Measurements from ENCODE around the gene RAB31.
"Not testable (repeated sequence)": the region's sequence is repeated elsewhere in the genome, so short reads cannot be mapped to it uniquely, and the experiment has no call there.

RAB31 gene

DNA sequence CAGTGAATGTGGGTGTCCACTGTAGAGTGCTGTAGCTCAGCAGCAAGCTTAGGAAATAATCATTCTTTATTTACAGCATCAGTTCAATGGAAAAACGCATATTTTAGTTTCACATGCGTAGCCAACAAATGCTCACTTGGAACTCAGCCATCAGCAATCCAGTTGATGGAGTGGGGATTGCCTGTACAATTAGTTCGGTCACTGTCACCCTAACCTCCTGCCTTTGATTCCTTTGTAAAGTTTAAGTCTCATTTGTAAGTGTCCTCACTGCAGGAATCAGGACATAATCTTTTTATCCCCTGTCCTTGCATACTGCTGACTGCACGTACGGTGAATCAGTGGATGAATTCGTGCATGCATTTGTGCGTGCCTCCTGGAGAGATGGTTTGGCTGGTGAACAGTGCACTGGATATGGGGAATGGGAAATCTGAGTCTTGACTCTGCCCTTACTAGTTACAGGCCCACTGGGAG lies 55.9 kb downstream of the RAB31 start:
- no peak for DNase-seq

DNA sequence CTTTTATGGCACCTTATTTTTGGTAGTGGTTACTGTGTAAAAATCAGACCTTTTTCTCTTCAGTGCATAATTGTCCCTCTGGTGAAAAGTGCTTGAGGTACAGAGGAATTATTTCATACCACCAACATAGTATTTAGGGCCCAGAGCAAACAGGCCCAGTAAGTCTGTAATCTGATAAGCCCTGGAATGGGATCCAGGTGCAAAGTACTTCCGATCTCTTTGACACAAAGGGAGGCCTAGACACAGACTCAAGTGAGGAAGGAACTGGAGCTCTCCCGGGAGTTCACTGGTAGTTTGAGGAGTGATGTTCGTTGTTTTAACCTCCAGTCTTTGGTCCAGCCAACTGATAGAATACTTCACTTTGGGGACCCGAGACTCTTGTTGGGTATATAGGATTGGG lies 57.4 kb downstream of the RAB31 start:
- DNase-seq: no peak

- DNase-seq: no peak
Measured at GRCh38 chr18:9766076-9766481, 58.0 kb downstream of the RAB31 start.

DNA sequence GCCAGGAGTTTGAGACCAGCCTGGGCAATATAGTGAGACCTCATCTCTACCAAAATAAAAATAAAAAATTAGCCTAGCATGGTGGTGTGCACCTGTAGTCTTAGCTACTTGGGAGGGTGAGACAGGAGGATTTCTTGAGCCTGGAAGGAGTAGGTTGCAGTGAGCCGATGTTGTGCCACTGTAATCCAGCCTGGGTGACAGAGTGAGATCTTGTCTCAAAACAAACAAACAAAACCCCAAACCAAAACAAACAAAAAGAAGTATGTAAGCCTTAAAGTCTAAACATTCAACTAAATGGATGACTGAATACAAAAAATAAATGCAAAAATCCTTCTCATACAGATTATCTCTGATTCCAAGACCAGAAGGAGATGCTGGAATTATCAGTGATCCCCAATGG lies 58.6 kb downstream of the RAB31 start:
- DNase-seq: no peak

DNA sequence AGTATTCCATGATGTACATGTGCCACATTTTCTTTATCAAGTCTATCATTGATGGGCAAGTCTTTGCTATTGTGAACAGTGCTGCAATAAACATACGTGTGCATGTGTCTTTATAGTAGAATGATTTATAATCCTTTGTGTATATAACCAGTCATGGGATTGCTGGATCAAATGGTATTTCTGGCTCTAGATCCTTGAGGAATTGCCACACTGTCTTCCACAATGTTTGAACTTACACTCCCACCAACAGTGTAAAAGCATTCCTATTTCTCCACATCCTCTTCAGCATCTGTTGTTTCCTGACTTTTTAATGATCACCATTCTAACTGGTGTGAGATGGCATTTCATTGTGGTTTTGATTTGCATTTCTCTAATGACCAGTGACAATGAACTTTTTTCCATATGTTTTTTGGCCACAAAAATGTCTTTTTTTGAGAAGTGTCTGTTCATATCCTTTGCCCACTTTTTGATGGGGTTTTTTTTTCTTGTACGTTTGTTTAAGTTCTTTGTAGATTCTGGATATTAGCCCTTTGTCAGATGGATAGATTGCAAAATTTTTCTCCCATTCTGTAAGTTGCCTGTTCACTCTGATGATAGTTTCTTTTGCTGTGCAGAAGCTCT lies 60.1 kb downstream of the RAB31 start:
- DNase-seq: not testable (repeated sequence)

GRCh38 chr18:9770111-9770510 lies 62.0 kb downstream of the RAB31 start:
- DNase-seq: not testable (repeated sequence)

- DNase-seq: no peak
Measured at GRCh38 chr18:9771261-9771976, 63.3 kb downstream of the RAB31 start.

DNA sequence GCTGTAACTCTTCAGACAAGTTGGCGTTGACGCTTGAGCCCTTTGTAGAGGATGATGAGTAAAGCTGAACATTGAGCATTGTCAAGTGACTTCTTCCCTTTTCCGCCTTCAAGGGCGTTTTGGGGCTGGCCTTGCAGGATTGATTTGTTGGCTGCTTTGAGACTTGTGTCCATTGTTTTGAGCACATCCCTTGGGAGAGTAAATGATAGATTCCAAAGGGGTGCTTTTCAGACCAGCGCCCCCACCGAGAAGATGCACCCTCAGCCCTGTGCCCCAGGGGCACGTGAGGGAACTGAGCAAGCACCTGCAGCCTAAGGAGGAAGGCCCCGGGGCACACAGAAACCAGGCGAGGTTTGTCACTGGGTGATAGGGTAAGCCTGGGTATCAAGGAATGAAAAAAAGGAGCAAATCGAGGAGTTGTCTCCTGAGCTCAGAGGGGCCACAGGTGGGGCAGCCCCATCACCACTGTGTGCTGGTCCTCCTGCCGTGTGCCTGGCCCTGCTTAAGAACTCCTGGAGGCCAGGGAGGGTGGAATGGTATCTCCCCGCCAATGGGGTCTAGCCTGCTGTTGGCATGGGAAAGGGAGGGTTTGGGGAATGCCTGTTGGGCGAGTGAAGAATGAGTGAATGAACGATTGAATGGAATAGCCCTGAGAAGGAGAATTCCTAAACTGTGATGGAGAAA lies 64.0 kb downstream of the RAB31 start:
- DNase-seq: no peak

DNA sequence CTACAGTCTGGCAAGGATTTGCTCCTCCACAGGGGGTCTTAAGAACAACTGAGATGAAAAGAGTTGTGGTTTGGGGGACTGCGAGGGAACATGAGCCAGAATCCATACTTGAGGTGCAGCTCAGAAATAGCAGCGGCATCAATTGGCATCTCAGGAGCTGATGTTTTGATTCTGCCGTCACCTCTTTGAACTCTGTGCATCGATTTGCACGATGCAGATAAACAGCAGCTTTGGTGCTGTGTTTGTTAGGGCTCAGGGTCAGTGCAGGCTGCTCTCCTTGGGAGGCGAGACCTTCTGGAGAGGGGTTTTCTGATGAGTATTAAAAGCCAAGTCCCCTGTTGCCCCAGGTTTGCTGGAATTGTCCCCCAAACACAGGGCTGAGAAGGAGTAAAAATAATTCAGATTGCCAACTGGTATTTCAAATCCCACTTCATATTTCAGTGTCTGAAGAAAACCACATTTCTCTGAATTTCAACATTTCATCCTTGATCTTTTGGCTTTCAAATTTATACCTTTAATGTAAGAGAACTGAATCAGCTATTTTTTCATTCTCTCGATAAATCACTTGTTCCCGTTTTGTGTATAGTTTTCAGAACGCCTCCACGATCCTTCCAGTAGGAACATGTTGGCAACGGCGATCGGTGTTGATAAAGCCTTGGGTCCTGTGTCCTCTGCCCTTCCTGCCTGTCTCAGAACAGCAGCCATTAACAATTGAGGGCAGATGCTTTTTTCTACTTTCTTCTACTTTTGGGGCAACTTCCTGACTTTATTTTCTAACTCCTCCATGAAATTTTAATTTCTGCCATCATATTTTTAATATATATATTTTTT lies 65.0 kb downstream of the RAB31 start:
- DNase-seq: no peak

DNA sequence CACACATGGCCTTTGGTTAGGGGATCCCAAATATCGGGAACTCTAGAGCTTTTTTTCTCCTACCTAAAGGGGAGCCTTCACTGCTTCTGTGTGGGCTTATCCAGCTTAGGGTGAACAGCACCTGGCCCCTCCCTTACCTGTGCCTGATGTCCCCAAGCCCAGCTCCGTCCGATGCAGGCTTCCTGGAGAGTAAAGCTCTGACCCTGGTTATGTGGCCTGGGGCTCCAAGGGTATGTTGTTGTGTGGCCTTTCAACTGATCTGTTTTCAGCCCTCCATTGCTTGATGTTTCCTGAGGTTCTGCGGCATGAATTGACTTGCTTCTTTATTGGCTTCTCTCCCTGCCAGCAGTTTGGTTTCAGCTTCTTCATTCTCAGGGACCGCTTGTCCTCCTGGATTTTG lies 66.0 kb downstream of the RAB31 start:
- no peak for DNase-seq

- no peak for DNase-seq
Measured at GRCh38 chr18:9775178-9775577, 67.1 kb downstream of the RAB31 start.

GRCh38 chr18:9779630-9780029 lies 71.5 kb downstream of the RAB31 start:
- no peak for DNase-seq

GRCh38 chr18:9782073-9782857 lies 74.2 kb downstream of the RAB31 start:
- DNase-seq: no peak

- no peak for DNase-seq
Measured at GRCh38 chr18:9786631-9787030, 78.5 kb downstream of the RAB31 start.

DNA sequence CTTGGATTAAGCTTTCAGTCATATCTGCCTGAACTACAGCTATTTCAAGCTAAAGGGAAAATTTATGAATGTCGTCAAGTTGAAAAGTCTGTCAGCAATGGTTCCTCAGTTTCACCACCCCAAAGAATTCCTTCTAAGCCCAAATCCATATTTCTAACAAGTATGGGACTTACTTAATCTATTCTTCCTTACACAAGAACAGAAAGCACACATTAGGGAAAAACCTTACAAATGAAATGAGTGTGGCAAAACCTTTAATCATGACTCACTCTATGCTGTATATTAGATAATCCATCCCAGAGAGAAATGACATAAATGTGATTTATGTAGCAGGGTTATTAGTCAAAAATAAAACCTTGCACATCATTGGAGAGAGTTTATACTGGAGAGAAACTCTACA lies 78.9 kb downstream of the RAB31 start:
- no peak for DNase-seq

DNA sequence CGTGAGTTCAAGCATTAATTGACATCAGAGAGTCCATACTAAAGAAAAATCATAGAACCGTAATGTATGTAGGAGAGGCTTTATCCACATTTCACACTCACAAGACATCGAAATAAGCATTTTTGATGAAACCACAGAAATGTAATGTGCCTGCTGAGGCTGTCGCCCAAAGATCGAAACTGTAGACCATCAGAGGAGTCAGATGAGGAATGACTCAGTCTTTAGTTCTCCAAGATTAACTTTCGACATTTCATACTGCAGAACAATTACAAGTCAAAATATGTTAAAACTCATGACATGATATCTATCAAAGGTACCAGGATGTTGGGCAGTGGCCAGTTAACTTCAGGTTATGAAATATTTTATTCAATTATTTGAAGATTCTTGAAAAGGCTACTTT lies 79.6 kb downstream of the RAB31 start:
- DNase-seq: no peak

DNA sequence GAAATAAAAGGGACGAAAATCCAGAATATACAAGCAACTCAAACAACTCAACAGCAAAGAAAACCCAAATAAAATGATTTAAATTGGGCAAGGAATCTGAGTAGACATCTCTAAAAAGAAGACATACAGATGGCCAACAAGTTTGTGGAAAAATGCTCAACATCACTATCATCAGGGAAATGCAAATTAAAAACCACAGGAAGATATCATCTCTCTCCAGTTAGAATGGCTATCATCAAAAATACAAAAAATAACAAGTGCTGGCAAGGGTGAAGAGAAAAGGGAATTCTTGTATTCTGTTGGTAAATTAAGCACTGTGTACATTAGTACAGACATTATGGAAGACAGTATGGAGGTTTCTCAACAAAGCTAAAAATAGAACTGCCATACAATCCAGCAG lies 80.0 kb downstream of the RAB31 start:
- no peak for DNase-seq

DNA sequence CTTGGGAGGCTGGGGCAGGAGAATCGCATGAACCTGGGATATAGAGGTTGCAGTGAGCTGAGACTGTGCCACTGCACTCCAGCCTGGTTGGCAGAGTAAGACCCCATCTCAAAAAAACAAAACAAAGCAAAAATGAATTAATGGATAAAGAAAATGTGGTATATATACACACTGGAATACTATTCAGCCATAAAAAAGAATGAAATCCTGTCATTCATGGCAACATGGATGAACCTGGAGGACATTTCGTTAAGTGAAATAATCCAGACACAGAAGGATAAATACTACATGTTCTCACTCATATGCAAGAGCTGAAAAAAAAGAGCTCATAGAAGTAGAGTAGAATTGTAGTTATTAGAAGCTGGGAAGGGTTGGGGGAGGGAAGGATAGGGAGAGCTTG lies 80.8 kb downstream of the RAB31 start:
- DNase-seq: no peak

DNA sequence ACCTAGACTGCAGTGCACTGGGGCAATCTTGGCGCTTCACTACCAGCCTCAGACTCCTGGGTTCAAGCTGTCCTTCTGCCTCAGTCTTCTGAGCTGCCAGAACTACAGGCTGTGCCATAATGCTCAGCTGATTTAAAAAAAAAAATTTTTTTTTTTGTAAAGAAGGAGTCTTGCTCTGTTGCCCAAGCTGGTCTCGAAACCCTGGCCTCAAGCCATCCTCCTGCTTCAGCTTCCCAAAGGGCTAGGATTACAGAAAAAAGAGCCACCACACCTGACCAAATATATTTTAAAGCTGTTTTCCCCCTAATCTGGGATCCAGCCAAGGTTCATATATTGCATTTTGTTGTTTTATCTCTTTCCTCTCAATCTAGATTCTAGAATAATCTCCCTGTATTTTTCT lies 82.2 kb downstream of the RAB31 start:
- no peak for DNase-seq

GRCh38 chr18:9791991-9792390 lies 83.9 kb downstream of the RAB31 start:
- DNase-seq: no peak

- no peak for DNase-seq
Measured at GRCh38 chr18:9792565-9793245, 84.6 kb downstream of the RAB31 start.

GRCh38 chr18:9796011-9796410 lies 87.9 kb downstream of the RAB31 start:
- no peak for DNase-seq
